IPS DF 6.9 (cell line): ENCODE data around the gene SLC16A4.

Experiments used
- DNase-seq: peaks from one replicate; pipeline ENCODE4 v3.0.0-alpha.2; 2013; ENCODE audit warnings: low read depth, low spot score
- H3K27ac ChIP-seq: one replicate; pipeline ENCODE4 v1.5.1; 2013; ENCODE audit warnings: low read length, control low read depth
- H3K27me3 ChIP-seq: 2 replicates; pipeline ENCODE4 v1.6.1; 2013; ENCODE audit warnings: mild to moderate bottlenecking, low read length; ENCODE audit not compliant: control insufficient read depth, insufficient read depth
- H3K36me3 ChIP-seq: 2 replicates; pipeline ENCODE4 v1.6.1; 2013; ENCODE audit warnings: low read length; ENCODE audit not compliant: control insufficient read depth, insufficient read depth
- H3K4me1 ChIP-seq: 2 replicates; pipeline ENCODE4 v1.6.1; 2013; ENCODE audit warnings: low read length; ENCODE audit not compliant: control insufficient read depth, insufficient read depth
- H3K4me3 ChIP-seq: 2 replicates; pipeline ENCODE4 v1.5.1; 2013; ENCODE audit warnings: mild to moderate bottlenecking, low read length
- H3K9me3 ChIP-seq: 2 replicates; pipeline ENCODE4 v1.6.1; 2013; ENCODE audit warnings: low read length, inconsistent platforms; ENCODE audit not compliant: control insufficient read depth, insufficient read depth
- WGBS: extraction: QIAGEN DNeasy Blood & Tissue Kit; methylation state at CpG from one replicate; pipeline ENCODE4 v1.1.7; 2013; ENCODE audit warnings: mixed read lengths, missing lambda C conversion rate; ENCODE audit not compliant: insufficient read length, insufficient coverage; 5-methylcytosine and 5-hydroxymethylcytosine counted together

SLC16A4 gene

GRCh38 chr1:110341872-110342331, 48.9 kb downstream of the SLC16A4 start:
- no CpG with 5 or more reads among the region's 9 CpGs for WGBS
- H3K27ac ChIP-seq: no peak overlapping the region
- no peaks in the 10 kb centered on the region for H3K27me3 ChIP-seq
- peaks cover 7% of the 10 kb centered on the region; the same call in 1 of the 2 replicates for H3K36me3 ChIP-seq
- no peak overlapping the region for H3K4me3 ChIP-seq
- H3K4me1 ChIP-seq: 0 out of 2 replicates have a peak, but pooled peaks cover 2% of the 10 kb centered on the region
- H3K9me3 ChIP-seq: no peaks in the 10 kb centered on the region
- no peak for DNase-seq

- no peak for DNase-seq
- WGBS: no CpG with 5 or more reads among the region's 27 CpGs
- no peaks in the 10 kb centered on the region for H3K27me3 ChIP-seq
- H3K4me3 ChIP-seq: no peak overlapping the region
- H3K4me1 ChIP-seq: no peaks in the 10 kb centered on the region
- peaks cover 7% of the 10 kb centered on the region; the same call in 1 of the 2 replicates for H3K36me3 ChIP-seq
- no peak overlapping the region for H3K27ac ChIP-seq
- no peaks in the 10 kb centered on the region for H3K9me3 ChIP-seq
These were observed 49.5 kb downstream of the SLC16A4 start for GRCh38 chr1:110341146-110341871.

GRCh38 chr1:110340207-110340468, 50.7 kb downstream of the SLC16A4 start:
- H3K4me1 ChIP-seq: no peaks in the 10 kb centered on the region
- no peak for DNase-seq
- WGBS: no CpG with 5 or more reads among the region's 9 CpGs

GRCh38 chr1:110339407-110340206, 51.2 kb downstream of the SLC16A4 start:
- peaks cover 7% of the 10 kb centered on the region; the same call in 1 of the 2 replicates for H3K36me3 ChIP-seq
- peak overlapping the region; percentile 95 for H3K4me3 ChIP-seq
- no peak overlapping the region for H3K27ac ChIP-seq
- H3K9me3 ChIP-seq: no peaks in the 10 kb centered on the region
- no peak for DNase-seq
- H3K27me3 ChIP-seq: no peaks in the 10 kb centered on the region
- H3K4me1 ChIP-seq: no peaks in the 10 kb centered on the region
- no CpG with 5 or more reads among the region's 77 CpGs for WGBS

More at GRCh38 chr1:110340207-110340468, 50.7 kb downstream of the SLC16A4 start:
- Histone ChIP-seq H3K27ac (no peak overlapping the region), H3K27me3 (no peaks in the 10 kb centered on the region), H3K9me3 (no peaks in the 10 kb centered on the region), H3K36me3 (peaks cover 7% of the 10 kb centered on the region; the same call in 1 of the 2 replicates), H3K4me3 (peak overlapping the region; percentile 95)

- no peaks in the 10 kb centered on the region for H3K27me3 ChIP-seq
- H3K4me1 ChIP-seq: no peaks in the 10 kb centered on the region
- H3K9me3 ChIP-seq: no peaks in the 10 kb centered on the region
- peaks cover 7% of the 10 kb centered on the region; the same call in 1 of the 2 replicates for H3K36me3 ChIP-seq
- H3K4me3 ChIP-seq: peak within 1 kb of the TSS; percentile 95
- WGBS: no CpG with 5 or more reads among the region's 25 CpGs
- no peak within 1 kb of the TSS for H3K27ac ChIP-seq
- peak; percentile 99 for DNase-seq
These were observed 51.9 kb downstream of the SLC16A4 start, which contains the start of gene RBM15 for GRCh38 chr1:110338886-110339406. TSS of gene RBM15 (plus strand) at chr1:110339377. CDS start at chr1:110339406, 29 bp downstream.

- Histone ChIP-seq H3K27me3 (no peaks in the 10 kb centered on the region), H3K9me3 (no peaks in the 10 kb centered on the region), H3K27ac (no peak overlapping the region), H3K4me1 (no peaks in the 10 kb centered on the region), H3K4me3 (peak overlapping the region; percentile 71), H3K36me3 (peaks cover 7% of the 10 kb centered on the region; the same call in 1 of the 2 replicates)
- no CpG with 5 or more reads among the region's 57 CpGs for WGBS
- peak; percentile 31 for DNase-seq
These were observed 52.4 kb downstream of the SLC16A4 start for GRCh38 chr1:110338309-110338885.

GRCh38 chr1:110337704-110338308, 53.0 kb downstream of the SLC16A4 start:
- Histone ChIP-seq H3K9me3 (no peaks in the 10 kb centered on the region), H3K36me3 (peaks cover 7% of the 10 kb centered on the region; the same call in 1 of the 2 replicates), H3K27ac (no peak overlapping the region), H3K4me3 (peak overlapping the region; percentile 71), H3K4me1 (no peaks in the 10 kb centered on the region), H3K27me3 (no peaks in the 10 kb centered on the region)
- no peak for DNase-seq
- WGBS: no CpG with 5 or more reads among the region's 36 CpGs

GRCh38 chr1:110336300-110337039, 54.4 kb downstream of the SLC16A4 start:
- no CpG with 5 or more reads among the region's 1 CpG for WGBS
- H3K4me3 ChIP-seq: no peak overlapping the region
- H3K36me3 ChIP-seq: peaks cover 5% of the 10 kb centered on the region; the same call in 1 of the 2 replicates
- H3K4me1 ChIP-seq: no peaks in the 10 kb centered on the region
- H3K27me3 ChIP-seq: no peaks in the 10 kb centered on the region
- no peak overlapping the region for H3K27ac ChIP-seq
- H3K9me3 ChIP-seq: no peaks in the 10 kb centered on the region
- no peak for DNase-seq

GRCh38 chr1:110335265-110335664, 55.6 kb downstream of the SLC16A4 start:
- no CpG with 5 or more reads among the region's 1 CpG for WGBS
- Histone ChIP-seq H3K4me1 (no peaks in the 10 kb centered on the region), H3K9me3 (no peaks in the 10 kb centered on the region), H3K27ac (no peak overlapping the region), H3K36me3 (no peaks in the 10 kb centered on the region; the same call in 1 of the 2 replicates), H3K4me3 (no peak overlapping the region), H3K27me3 (no peaks in the 10 kb centered on the region)
- DNase-seq: no peak
